Right forelimb (tissue), 1 donor: Measurements from ENCODE around the gene TRDMT1.
"Not testable (repeated sequence)": the region's sequence is repeated elsewhere in the genome, so short reads cannot be mapped to it uniquely, and the experiment has no call there.

Source experiments
- DNase-seq: peaks from one replicate; pipeline ENCODE4 v3.0.0-alpha.2; 2018

The TRDMT1 gene

DNA sequence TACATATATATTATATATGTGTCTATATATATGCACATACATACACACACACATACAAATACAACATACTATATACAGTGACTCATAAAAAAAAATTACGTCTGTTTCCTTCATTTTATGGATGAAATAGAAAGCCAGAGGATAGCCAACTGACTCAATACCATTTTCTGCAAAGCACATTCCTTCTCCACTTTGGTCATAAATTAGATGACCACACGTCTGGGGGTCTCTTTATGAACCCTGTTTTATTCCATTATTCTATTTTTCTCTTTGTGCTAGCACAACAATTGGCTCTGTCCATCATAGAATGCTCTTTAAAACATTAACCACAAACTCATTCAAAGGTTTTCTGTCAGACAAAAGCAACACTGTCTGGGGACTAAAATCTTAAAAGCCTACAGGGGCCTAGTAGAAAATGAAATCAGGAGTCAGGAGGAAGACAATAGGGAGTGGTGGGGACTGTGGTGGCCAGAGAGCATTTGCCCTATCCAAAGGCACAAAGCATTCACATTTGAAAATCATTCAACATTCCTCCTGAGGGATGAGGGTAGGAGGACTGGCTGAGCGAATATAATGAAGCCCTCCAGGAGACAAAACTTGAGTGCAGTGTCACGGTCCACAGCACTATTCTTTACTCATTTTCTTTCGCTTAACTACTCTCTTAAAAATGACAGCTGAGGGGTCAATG lies 76.1 kb downstream of the TRDMT1 start:
- DNase-seq = no peak

DNA sequence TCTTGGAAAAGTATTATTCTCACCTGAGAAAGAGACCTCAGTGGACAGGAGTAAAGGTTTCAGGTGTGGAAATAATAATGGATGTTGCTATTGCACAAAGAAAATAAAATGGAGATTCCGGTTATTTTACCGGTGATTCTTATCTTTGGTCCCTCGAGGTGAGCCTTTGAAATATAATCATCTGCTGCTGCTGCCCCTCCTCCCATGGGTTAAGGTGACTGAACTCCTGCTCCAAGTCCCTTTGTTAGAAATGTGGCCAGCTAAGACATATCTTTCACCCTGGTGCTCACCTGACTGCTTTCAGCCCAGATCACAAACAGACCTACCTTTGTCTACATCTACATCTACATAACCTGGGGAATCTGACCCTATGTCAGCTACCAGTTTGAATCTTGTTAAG lies 77.5 kb downstream of the TRDMT1 start:
- DNase-seq = no peak

DNA sequence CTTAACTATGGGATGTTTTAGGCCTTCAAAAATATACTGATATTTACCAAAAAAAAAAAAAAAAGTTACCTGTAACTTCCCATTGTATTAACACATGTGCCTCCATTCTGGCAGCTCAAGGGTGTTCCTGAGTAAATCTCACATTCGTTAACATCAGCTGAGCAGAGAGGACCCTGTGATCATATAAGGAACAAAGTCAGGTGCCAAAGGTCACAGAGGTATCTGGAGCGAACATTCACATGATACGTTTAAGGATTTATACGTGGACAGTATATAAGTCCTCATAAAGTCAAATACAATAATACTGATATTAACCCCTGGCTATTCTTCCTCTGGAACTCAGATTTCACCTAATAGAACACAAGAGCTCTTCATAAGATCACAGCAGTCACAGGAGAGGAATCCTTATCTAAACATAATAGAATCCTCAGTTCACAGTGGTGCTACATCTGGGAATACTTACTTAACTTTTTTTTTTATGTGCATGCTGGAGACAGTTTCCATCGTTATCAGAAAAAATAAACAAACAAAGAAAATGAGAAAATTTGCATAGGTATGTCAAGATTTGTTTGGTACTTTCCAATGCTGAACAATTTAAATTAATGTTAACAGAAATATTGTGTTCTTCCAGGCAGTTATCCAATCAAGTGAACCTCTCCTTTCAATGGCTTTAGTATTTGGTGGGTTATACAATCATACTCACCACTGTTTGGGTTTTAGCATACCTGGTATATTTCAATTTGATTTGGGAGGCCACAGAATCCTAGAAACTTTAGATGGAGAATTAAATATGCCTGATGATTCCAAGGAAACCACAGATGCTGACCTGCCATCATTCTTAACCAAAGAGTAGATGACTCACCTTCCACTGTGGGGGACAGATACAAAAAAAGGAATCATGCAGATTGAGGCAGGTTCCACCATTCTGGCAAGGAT lies 78.5 kb downstream of the TRDMT1 start:
- no peak for DNase-seq

DNA sequence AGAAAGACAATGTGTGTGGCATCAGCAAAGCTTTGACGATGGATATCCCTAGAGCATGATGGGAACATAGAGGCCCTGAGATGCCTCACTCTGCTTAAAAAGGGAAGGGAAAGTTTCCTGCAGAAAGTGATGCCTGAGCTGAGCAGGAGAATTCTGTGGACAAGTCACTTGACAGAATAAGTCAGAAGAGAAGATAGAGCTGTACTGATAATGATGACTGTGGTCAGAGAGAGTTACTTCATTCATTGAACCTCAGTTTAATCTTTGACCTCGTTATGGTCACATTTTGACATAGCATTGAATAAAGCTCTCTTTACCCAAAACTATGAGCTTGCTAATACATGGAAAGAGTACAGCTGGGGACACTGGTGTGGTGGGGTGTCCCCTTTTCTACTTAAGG lies 79.4 kb downstream of the TRDMT1 start:
- no peak for DNase-seq

DNA sequence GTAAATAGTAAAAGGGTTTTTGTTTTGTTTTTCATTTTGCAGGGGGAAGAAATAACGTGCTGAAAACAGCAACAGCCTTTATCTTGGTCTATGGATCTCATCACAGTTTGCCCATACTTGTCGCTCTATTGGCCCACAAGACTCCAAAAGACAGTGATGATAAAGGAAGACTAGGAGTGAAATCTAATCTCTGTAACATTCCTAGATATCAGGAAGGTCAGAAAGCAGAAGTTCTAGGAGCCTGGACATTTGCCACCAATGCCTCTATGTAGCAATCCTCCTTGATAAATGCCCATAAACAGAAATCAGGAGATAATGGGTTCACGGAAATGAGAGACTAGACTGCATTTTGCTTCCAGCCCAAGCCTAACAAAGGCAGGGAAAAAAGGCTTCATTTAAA lies 80.8 kb downstream of the TRDMT1 start:
- no peak for DNase-seq

DNA sequence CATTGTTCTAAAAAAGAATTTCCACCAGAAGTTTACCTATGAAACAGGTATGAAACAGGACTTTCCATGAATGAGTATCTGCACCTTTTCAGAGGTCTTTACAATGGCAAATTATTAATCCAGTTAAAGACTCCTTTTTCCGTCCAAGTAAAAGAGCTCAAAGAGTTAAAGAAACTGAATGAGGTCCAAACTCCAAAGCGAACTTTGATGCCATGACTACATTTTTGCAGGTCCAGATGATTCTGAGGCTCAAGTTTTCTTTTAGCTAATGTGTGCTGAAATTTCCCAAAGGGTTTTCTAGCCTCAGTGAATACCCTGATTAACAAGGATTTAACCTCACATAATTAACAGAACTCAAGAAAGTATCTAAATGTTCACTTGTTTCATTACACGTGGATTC lies 81.6 kb downstream of the TRDMT1 start:
- DNase-seq = no peak

DNA sequence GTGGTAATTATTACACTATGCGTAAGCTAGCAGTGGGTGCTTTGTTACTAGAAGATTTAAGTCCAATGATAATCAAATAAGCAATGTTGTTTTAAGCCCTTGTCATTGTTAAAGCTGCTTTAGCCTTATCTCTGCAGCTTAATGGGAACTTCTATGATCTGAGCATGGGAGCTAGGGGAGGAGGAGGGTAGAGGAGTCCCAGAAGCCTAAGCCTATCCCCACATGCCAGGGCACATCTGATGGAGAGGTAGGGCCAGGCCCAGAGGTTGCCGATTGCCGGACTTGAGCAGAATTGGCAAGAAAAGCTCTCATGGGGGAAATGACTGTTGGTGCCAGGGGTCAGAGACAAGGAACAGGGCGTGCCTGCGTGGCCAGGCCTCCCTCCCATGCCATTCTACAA lies 85.3 kb downstream of the TRDMT1 start:
- no peak for DNase-seq

DNA sequence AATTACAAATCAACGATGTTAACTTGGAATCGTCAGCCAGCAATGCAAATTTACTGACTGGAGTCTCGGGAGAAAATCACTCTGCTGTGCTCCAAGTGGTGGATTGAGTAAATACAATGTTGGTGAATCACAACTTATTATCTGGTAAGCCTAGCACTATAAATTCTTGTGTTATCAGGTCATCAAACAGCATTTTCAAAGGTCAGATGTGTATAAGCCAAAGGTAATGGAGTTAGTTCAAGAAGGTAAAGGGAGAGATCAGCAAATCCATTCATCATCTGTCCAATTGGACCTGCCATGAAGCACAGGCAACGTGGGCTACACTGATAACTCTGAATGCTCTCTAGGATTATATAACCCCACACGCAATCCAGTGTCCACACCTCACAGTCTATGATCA lies 85.8 kb downstream of the TRDMT1 start:
- DNase-seq = no peak

DNA sequence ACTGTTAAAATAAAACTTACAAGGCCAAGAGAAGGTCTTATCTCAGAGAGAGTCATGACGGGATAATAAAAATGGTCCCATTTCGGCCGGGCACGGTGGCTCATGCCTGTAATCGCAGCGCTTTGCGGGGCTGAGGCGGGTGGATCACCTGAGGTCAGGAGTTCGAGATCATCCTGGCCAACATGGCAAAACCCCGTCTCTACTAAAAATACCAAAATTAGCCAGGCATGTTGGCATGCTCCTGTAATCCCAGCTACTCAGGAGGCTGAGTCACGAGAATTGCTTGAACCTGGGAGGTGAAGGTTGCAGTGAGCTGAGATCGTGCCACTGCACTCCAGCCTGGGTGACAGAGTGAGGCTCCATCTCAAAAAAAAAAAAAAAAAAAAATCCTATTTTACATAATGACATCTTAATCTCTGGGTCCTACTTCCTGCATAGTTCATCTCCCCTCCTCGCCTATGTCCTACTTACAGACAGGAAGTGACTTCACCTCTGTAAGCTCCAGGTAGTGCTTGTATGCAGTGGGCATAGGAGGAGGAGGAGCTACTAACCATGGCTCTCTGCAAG lies 86.5 kb downstream of the TRDMT1 start:
- DNase-seq = not testable (repeated sequence)

DNA sequence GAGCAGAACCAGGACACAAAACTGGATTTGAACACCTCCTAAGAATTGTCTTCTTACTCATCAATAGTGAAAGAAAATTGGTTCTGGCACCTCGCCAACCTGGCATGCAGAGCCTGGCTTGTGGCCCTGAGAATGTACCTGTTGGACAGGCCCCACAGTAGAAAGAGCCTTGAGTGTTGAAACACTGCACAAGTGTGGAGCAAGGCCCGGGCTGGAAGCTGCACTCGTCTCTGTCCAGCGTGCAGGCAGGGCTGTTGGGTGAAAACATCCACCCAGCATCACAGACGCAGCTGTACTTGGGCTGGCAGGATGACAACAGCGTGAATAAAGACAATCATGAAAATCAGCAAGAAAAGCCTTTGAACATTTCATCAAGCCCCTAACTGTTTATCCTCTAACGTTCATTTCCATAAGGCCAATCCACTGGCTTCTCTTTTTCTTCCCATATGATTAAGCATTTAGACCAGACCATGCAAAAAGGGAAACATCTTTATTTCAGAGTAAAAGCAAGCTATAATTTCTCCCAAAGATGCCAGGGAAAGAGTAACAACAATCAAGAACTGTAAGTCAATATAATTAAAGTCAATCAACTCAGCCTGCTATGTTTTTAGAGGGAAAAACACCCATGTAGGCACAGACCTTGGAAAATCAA lies 87.5 kb downstream of the TRDMT1 start:
- peak; percentile 56 for DNase-seq

DNA sequence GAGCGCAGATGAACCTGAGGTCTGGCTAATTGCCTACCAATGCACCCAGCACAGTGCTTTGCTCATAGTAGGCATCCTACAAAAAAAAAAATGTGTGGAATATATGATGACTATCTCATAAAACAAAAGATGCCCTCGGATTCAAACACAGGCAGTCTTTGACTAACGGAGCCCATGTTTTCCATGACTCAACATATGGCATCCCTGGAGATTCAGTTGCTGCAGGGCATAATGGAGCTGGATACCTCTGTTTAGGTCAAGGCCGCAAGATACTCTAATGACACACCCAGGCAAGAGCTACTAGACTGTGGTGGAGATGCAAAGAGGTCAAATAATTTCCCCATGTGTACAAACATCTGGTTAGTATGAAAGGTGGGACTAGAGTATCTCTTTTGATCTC lies 88.1 kb downstream of the TRDMT1 start:
- DNase-seq = no peak

DNA sequence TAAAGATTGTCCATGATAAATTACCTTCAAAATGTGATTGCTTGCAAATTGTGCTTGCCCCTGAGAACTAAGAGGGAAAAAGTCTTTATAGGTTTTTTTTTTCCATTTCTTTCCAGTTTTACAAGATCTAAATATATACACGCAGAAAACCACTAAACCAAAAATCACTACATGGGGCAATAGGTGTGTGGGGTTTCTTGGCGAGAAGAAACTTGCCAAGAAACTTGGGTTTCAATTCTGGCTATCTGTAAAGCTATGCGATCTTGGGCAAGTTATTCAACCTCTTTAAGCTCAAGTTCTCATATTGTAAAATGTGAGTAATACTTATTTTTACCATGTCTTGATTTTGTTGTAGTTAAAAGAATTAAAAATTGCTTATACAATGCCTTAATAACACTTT lies 88.9 kb downstream of the TRDMT1 start:
- DNase-seq = no peak

DNA sequence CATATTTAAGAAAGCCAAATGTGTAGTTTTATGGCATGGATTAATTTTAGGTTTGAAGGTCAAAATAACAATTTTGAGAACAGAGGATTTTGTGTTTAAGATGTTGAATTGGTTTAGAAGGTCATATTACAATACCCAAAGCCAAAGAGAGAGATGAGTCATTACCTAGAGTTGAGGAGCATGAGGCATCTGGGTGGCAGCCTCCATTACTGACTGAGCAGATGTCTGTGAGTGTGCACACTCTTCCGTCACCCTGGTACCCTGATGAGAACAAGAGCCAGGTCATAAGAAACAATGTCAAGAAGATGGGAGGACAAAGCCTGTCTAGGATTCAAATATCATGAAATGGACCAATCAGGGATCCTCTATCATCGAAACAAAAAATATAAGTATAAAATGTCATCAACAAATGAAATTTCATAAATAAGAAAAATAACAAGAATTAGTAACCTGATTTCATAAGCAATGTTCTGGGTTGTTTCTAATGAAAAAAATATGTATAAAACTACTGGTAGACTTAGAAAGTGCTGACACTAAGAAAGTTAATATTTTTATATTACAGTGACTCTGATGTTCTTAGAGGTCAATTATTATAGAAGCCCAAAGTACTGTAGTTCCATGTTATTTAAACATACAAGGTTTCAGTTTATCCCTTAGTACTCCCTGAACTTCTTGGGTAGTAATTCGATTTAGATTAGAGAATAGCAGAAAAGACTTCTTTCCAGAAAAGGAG lies 91.8 kb downstream of the TRDMT1 start:
- DNase-seq = no peak

DNA sequence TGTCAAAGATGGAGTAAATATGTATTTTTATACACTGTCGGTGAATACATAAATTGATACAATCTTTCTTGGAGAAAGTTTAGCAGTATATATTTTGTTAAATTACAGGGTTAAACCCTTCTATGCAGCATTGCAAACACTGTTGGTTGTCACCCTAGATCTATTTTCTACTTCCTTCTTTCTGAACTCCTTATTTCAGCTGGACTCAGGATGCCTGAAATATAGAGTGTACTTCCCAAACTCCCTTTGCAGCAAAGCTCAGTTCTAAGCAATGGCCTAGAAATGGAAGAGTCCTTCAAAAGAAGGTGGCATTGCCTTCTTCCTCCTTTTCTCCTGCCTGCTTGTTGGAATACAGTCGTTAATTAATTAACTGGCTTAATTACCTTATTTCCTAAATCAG lies 92.4 kb downstream of the TRDMT1 start:
- DNase-seq = no peak

DNA sequence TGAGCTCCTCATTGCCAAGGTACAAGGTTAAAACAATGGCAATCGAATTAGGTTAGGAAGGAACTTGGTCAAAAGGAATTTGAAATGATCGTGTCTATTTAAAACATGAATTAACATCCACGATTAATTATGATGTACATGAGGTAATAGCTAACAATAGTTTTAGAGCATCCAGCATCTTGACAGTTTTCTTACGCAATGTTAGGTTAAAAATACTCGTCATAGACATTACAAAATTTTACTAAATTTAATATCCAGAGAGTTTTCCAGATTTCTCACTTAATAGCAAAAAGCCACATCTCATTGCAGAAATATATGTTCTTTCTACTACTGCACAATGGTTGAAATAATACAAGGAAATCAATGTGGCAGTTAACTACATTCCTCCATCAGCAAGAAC lies 94.5 kb downstream of the TRDMT1 start:
- DNase-seq = no peak

DNA sequence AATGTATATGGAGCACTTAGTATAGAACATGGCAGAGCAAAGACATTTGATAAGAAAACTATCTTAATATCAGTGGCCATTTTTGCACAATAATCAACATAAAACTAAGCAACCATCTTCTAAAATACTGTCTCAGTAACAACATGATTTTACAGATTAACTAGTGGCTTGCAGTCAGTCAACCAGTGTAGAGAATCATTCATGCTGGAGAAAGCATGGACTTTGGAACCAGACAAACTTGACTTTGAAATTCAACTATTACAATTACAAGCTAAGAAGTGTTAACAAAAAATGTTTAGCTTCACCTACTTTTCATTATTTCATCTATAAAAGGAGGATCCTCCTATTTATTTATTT lies 99.6 kb downstream of the TRDMT1 start:
- no peak for DNase-seq

DNA sequence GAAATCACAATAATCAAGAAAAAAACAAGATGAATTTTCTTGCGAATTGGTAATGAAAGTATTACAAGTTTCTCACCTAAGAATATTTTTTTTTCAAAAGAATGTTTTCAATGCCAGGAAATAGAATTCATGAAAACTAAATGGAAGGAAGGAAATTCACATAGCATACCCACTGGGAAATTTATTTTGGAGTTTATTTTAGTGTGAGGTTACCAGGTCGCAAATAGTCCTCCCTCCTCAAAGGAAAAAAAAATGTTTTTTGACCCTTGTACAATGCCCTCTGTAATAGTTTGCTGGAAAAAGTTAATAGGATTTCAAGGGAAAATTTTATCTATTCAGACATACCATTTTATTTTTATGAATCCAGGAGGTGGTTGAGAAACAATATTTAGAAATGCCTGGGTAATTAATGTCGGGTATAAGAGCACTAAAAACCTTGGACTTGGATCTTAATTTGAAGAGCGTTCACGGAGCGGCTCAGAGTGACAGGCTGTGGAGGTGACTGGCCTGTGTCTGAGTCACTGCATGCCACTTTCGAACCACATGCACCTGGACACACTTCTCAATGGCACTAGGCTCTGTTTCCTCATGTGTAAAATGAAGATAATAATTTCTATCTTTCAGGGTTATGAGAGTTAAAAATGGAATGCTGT lies 100.1 kb downstream of the TRDMT1 start:
- no peak for DNase-seq

DNA sequence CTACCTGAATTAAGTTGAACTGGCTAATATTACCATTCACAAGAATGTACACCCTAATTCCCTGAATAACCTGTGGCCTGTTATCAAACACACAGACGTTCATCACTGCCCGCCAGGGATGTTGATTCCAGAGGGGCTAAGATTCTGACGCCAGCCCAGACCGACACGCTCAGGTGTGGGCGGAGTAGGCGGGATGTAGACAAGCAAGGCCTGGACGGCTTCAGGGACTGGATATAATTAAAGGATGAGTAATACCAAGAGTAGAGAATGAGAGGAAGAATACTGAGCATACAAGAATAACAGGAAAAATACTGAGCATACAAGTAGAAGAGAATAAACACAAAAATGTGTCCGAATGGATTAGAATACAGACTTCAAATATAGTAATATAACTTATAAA lies 100.9 kb downstream of the TRDMT1 start:
- DNase-seq = no peak

DNA sequence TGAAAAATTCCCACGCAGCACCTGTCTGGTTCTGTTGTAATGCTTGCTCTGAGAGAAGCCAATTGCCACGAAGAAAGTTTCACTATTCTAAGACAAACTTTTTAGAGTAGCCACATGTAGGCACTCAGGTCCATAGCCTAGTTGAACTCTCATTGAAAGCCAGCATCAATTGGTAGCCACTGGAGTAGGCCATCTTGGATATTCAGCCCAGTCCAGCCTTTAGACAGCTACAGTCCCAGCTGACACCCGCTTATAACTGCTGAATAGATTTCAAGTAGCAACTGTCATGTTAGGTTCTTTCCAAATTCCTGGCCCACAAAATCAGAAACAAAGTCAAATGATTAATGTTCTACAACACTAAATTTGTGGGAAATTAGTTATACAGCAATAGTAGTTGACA lies 103.5 kb downstream of the TRDMT1 start:
- DNase-seq = no peak
